SH-SY5Y (cell line): Measurements from ENCODE around the gene SRSF2.

Source experiments
- GATA2 ChIP-seq: IDR thresholded peaks from 2 replicates; pipeline ENCODE4 v1.6.1; 2011; ENCODE audit warnings: mild to moderate bottlenecking, low read depth, low read length
- GATA3 ChIP-seq: IDR thresholded peaks from 2 replicates; pipeline ENCODE4 v1.6.1; 2011; ENCODE audit warnings: low read depth, mild to moderate bottlenecking, low read length, moderate library complexity

DNA sequence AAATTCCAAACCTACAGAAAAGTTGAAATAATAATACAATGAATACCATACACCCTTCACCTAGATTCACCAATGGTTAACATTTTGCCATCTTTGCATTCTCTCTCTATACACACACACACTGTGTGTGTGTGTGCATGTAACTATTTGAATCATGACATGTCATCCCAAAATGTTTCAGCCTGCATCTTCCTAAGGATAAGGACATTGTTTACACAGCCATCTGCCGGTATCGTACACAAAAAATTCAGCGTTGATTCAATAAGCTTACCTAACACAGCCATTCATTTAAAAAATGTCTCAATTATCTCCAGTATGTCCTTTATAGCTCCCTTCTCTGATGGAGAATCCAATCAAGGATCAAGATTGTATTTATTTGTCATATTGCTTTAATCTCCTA lies 30.3 kb downstream of the SRSF2 start:
- TF ChIP-seq GATA3 = no peak
- no peak for TF ChIP-seq GATA2
